ENCODE data around the gene ZMIZ1. TPM values are rescaled to one million over a fixed set of nuclear protein-coding genes. Genes with fewer than 3 reads are reported as not detected.

ZMIZ1 gene
- total RNA-seq, 1 experiment from 2014 or later, result 34.2 TPM

DNA sequence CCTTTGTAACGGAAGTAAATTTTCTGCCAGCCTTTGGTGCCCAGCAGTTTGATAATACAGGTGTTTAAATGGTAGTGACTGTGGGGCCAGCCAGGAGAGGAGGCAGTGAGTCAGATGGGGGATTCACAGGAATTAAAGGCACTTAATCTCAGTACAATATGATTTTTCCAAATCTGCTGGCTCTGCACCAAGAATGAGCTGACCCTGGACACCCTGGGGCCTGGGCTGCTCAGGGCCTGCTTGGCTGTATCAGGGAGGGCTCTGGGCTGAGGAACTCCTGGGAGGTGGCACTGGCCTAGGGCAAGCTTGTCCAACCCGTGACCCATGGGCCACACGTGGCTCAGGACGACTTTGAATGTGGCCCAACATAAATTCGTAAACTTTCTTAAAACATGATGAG is 104.1 kb downstream of the ZMIZ1 start:
- no peaks in the 10 kb centered on the region for H3K27me3 ChIP-seq (ENCODE audit: control insufficient read depth, insufficient read depth, low read length)
- H3K36me3 ChIP-seq (ENCODE audit: control insufficient read depth, insufficient read depth, low read length), result no peaks in the 10 kb centered on the region
- no peak overlapping the region for H3K27ac ChIP-seq (ENCODE audit: low read length)
- H3K4me1 ChIP-seq (ENCODE audit: control insufficient read depth, insufficient read depth, low read length), result peaks cover 4% of the 10 kb centered on the region
- ATAC-seq, result no peak
- DNase-seq (ENCODE audit: low read depth, low spot score), result no peak
- H3K4me3 ChIP-seq (ENCODE audit: low read depth in 2 of 2, low read length in 2 of 2), result no peak overlapping the region
- CTCF ChIA-PET, result no interaction called here
- H3K9me3 ChIP-seq (ENCODE audit: control insufficient read depth, insufficient read depth, low read depth, low read length), result no peaks in the 10 kb centered on the region
- TF ChIP-seq, protein P1, sequence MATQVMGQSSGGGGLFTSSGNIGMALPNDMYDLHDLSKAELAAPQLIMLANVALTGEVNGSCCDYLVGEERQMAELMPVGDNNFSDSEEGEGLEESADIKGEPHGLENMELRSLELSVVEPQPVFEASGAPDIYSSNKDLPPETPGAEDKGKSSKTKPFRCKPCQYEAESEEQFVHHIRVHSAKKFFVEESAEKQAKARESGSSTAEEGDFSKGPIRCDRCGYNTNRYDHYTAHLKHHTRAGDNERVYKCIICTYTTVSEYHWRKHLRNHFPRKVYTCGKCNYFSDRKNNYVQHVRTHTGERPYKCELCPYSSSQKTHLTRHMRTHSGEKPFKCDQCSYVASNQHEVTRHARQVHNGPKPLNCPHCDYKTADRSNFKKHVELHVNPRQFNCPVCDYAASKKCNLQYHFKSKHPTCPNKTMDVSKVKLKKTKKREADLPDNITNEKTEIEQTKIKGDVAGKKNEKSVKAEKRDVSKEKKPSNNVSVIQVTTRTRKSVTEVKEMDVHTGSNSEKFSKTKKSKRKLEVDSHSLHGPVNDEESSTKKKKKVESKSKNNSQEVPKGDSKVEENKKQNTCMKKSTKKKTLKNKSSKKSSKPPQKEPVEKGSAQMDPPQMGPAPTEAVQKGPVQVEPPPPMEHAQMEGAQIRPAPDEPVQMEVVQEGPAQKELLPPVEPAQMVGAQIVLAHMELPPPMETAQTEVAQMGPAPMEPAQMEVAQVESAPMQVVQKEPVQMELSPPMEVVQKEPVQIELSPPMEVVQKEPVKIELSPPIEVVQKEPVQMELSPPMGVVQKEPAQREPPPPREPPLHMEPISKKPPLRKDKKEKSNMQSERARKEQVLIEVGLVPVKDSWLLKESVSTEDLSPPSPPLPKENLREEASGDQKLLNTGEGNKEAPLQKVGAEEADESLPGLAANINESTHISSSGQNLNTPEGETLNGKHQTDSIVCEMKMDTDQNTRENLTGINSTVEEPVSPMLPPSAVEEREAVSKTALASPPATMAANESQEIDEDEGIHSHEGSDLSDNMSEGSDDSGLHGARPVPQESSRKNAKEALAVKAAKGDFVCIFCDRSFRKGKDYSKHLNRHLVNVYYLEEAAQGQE (IDR thresholded peaks at IDR 0.05; ENCODE audit: insufficient read depth in 1 of 2, low read depth in 2 of 2, low read length in 1 of 2), result no peak
- TF ChIP-seq TCF7L2 (IDR thresholded peaks at IDR 0.05; ENCODE audit: low read depth, low read length) (no peak), SIN3A (IDR thresholded peaks at IDR 0.05; ENCODE audit: borderline replicate concordance, insufficient read depth, low read depth, low read length) (no peak), POLR2AphosphoS5 (IDR thresholded peaks at IDR 0.05; ENCODE audit: low read depth, low read length) (no peak), CTCF (IDR thresholded peaks at IDR 0.05) (no peak)
- in situ Hi-C loops (cut with HindIII; ENCODE audit: low pct_unique_long_range_greater_than_20kb, low sequenced_read_pairs) (no loop called here), intact Hi-C loops (cut with micrococcal nuclease; ENCODE audit: unreplicated experiment) (no loop called here)
- no TSS peak for BruUV-seq (replicated peaks)
- POLR2A ChIA-PET, result no interaction called here

- TSS peak; percentile 40 for BruUV-seq (replicated peaks)
- ATAC-seq (no peak), DNase-seq (ENCODE audit: low read depth, low spot score) (no peak)
- intact Hi-C loops (cut with micrococcal nuclease; ENCODE audit: unreplicated experiment) (no loop called here), in situ Hi-C loops (cut with HindIII; ENCODE audit: low pct_unique_long_range_greater_than_20kb, low sequenced_read_pairs) (no loop called here)
- POLR2A ChIA-PET, result no interaction called here
- H3K9me3 ChIP-seq (ENCODE audit: control insufficient read depth, insufficient read depth, low read depth, low read length), result no peaks in the 10 kb centered on the region
- CTCF ChIA-PET, result no interaction called here
- H3K27me3 ChIP-seq (ENCODE audit: control insufficient read depth, insufficient read depth, low read length), result no peaks in the 10 kb centered on the region
- H3K27ac ChIP-seq (ENCODE audit: low read length), result no peak overlapping the region
- no peaks in the 10 kb centered on the region for H3K36me3 ChIP-seq (ENCODE audit: control insufficient read depth, insufficient read depth, low read length)
- H3K4me3 ChIP-seq (ENCODE audit: low read depth in 2 of 2, low read length in 2 of 2), result no peak overlapping the region
- TF ChIP-seq, protein P1 (IDR thresholded peaks at IDR 0.05; ENCODE audit: insufficient read depth in 1 of 2, low read depth in 2 of 2, low read length in 1 of 2), result no peak
- TF ChIP-seq CTCF (IDR thresholded peaks at IDR 0.05), result no peak
- no peak for TF ChIP-seq TCF7L2 (IDR thresholded peaks at IDR 0.05; ENCODE audit: low read depth, low read length)
- TF ChIP-seq POLR2AphosphoS5 (IDR thresholded peaks at IDR 0.05; ENCODE audit: low read depth, low read length), result no peak
- no peak for TF ChIP-seq SIN3A (IDR thresholded peaks at IDR 0.05; ENCODE audit: borderline replicate concordance, insufficient read depth, low read depth, low read length)
- peaks cover 11% of the 10 kb centered on the region for H3K4me1 ChIP-seq (ENCODE audit: control insufficient read depth, insufficient read depth, low read length)
Measured at GRCh38 chr10:79173582-79174262, 105.0 kb downstream of the ZMIZ1 start.
